Neural crest cell (in vitro differentiated cells): ENCODE results near the gene BEAN1. TPM values are rescaled to one million over a fixed set of nuclear protein-coding genes. Genes with fewer than 3 reads are reported as not detected.

Experiments used
- DNase-seq: peaks from one replicate; pipeline ENCODE4 v3.0.0; 2021; ENCODE audit warnings: low read depth, mixed read lengths, low spot score
- H3K27ac Mint-ChIP-seq: one replicate; pipeline ENCODE4 v1.8.0; 2021; ENCODE audit warnings: mild to moderate bottlenecking, mixed read lengths; ENCODE audit not compliant: unreplicated experiment
- H3K27me3 Mint-ChIP-seq: 2 replicates; pipeline ENCODE4 v1.8.0; 2021; ENCODE audit warnings: low read depth, mild to moderate bottlenecking, mixed read lengths
- H3K36me3 Mint-ChIP-seq: 2 replicates; pipeline ENCODE4 v1.8.0; 2021; ENCODE audit warnings: low read depth, mild to moderate bottlenecking, mixed read lengths
- H3K4me1 Mint-ChIP-seq: 2 replicates; pipeline ENCODE4 v1.8.0; 2021; ENCODE audit warnings: mixed read lengths
- H3K4me3 Mint-ChIP-seq: one replicate; pipeline ENCODE4 v1.8.0; 2021; ENCODE audit warnings: mild to moderate bottlenecking, mixed read lengths
- H3K9me3 Mint-ChIP-seq: 2 replicates; pipeline ENCODE4 v1.8.0; 2021; ENCODE audit warnings: mixed read lengths
- CTCF ChIP-seq: fragments of 200-600 bp; sonication (generic); conservative IDR thresholded peaks from 2 replicates; pipeline ENCODE4 v1.5.0; 2021; ENCODE audit warnings: antibody characterized with exemption, mild to moderate bottlenecking
- total RNA-seq: library from RNA; stranded (reverse); gene quantifications from 2 replicates; pipeline ENCODE4 v1.2.1, GENCODE V29; 2021

The BEAN1 gene
- total RNA-seq, 1 donor from 2014 or later, result 1.5 TPM

- peaks cover 16% of the 10 kb centered on the region for H3K4me1 Mint-ChIP-seq
Measured at GRCh38 chr16:66522816-66523590, 95.9 kb downstream of the BEAN1 start.

GRCh38 chr16:66523861-66524354, 96.8 kb downstream of the BEAN1 start:
- Mint-ChIP-seq H3K4me3 (no peak overlapping the region), H3K27ac (no peak overlapping the region), H3K36me3 (peaks cover 10% of the 10 kb centered on the region), H3K9me3 (no peaks in the 10 kb centered on the region), H3K27me3 (no peaks in the 10 kb centered on the region), H3K4me1 (peaks cover 11% of the 10 kb centered on the region)
- no peak for DNase-seq
- no peak for TF ChIP-seq CTCF

More at GRCh38 chr16:66522816-66523590, 95.9 kb downstream of the BEAN1 start:
- TF ChIP-seq CTCF, result no peak
- H3K27ac Mint-ChIP-seq, result no peak overlapping the region
- no peaks in the 10 kb centered on the region for H3K27me3 Mint-ChIP-seq
- no peak overlapping the region for H3K4me3 Mint-ChIP-seq
- no peaks in the 10 kb centered on the region for H3K9me3 Mint-ChIP-seq
- peaks cover 10% of the 10 kb centered on the region for H3K36me3 Mint-ChIP-seq
- DNase-seq, result no peak

- TF ChIP-seq CTCF, result no peak
- Mint-ChIP-seq H3K4me1 (peaks cover 11% of the 10 kb centered on the region), H3K4me3 (no peak overlapping the region), H3K9me3 (no peaks in the 10 kb centered on the region), H3K36me3 (peaks cover 10% of the 10 kb centered on the region), H3K27ac (no peak overlapping the region), H3K27me3 (no peaks in the 10 kb centered on the region)
- no peak for DNase-seq
Measured at GRCh38 chr16:66524601-66525164, 97.6 kb downstream of the BEAN1 start.

GRCh38 chr16:66525396-66526180, 98.5 kb downstream of the BEAN1 start:
- Mint-ChIP-seq H3K4me3 (no peak overlapping the region), H3K27me3 (no peaks in the 10 kb centered on the region), H3K36me3 (peaks cover 6% of the 10 kb centered on the region), H3K4me1 (peaks cover 7% of the 10 kb centered on the region), H3K9me3 (no peaks in the 10 kb centered on the region), H3K27ac (peak overlapping the region; percentile 37)
- TF ChIP-seq CTCF, result no peak
- no peak for DNase-seq

- H3K4me1 Mint-ChIP-seq, result no peaks in the 10 kb centered on the region
- TF ChIP-seq CTCF, result no peak
- H3K27ac Mint-ChIP-seq, result no peak overlapping the region
- no peaks in the 10 kb centered on the region for H3K27me3 Mint-ChIP-seq
- H3K9me3 Mint-ChIP-seq, result no peaks in the 10 kb centered on the region
- DNase-seq, result no peak
- no peak overlapping the region for H3K4me3 Mint-ChIP-seq
- H3K36me3 Mint-ChIP-seq, result peaks cover 6% of the 10 kb centered on the region
Measured at GRCh38 chr16:66528294-66528693, 101.2 kb downstream of the BEAN1 start.
